ENCODE results near the gene TREH.

- TF ChIP-seq CTCF (IDR thresholded peaks at IDR 0.05), result no peak
- TF ChIP-seq POLR2A (IDR thresholded peaks at IDR 0.05), result no peak
Observed at GRCh38 chr11:118714816-118715215, 35.4 kb upstream of the TREH start.
